ENCODE measurements around the gene MAG.

The MAG gene

DNA sequence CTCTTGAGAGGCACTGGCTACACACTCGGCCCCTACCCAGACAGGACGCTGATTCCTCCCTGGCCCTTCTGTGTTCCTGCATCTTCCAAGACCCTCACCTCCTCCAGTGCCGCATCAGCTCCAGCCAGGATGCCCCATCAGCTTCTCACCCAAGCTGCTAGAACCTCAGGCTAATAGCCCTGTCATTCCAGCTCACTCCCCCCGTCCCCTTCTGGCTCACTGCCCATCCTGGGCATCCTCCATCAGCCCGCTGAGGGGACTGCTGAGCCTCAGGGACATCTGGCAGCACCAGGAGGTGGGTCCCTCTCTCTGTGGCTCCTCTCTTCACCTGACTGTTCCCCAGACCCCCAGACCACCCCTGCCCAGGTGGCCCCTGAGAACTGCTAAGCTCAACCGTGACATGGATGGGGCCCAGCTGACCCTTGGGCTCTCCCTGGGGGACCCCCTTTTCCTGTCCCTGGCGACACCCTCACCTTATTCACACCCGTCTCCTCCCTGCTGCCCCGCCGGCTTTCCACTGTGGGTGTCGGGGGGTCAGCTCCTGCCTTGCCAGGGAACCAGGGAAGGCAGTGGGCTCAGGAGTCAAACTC lies 71.1 kb downstream of the MAG start:
- no peak for DNase-seq (ENCODE audit: low spot score)
